Hepatocyte (in vitro differentiated cells): ENCODE results near the gene PCID2.

Source experiments
- EZH2 ChIP-seq: fragments of 200-600 bp; sonication (generic); IDR thresholded peaks from 2 replicates; pipeline ENCODE4 v1.6.1; 2016; ENCODE audit warnings: antibody characterized with exemption, mild to moderate bottlenecking, borderline replicate concordance
- EZH2phosphoT487 ChIP-seq: fragments of 200-600 bp; sonication (generic); IDR thresholded peaks from one replicate; pipeline ENCODE4 v1.6.1; 2018; ENCODE audit warnings: antibody characterized with exemption, mild to moderate bottlenecking, low read depth, moderate library complexity; ENCODE audit not compliant: unreplicated experiment, severe bottlenecking
- TF ChIP-seq, protein P1 (sequence below): fragments of 200-600 bp; sonication (generic); IDR thresholded peaks from 2 replicates; pipeline ENCODE4 v1.5.1; 2016; ENCODE audit warnings: antibody characterized with exemption, mild to moderate bottlenecking; ENCODE audit not compliant: poor library complexity

DNA sequence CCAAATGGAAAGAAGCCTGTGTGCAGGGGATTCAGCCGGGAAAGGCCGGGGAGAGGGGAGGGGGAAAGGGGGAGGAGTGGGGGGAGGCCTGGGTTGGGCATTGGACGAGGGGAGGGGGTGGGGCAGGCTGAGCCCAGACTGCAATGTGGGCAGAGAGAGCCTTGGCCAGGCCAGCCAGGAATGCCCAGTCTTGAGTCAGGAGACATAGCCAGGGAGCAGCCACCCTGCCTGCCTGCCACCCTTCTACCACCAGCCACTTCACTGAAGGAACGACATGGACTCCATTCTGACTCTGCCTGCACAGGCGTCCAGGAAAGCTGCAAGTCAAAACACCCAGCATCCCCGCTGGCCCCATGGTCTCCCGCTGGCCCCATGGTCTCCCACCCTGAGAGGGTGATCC is 49.5 kb downstream of the PCID2 start:
- TF ChIP-seq EZH2 (no peak), EZH2phosphoT487 (no peak)
- TF ChIP-seq, protein P1, sequence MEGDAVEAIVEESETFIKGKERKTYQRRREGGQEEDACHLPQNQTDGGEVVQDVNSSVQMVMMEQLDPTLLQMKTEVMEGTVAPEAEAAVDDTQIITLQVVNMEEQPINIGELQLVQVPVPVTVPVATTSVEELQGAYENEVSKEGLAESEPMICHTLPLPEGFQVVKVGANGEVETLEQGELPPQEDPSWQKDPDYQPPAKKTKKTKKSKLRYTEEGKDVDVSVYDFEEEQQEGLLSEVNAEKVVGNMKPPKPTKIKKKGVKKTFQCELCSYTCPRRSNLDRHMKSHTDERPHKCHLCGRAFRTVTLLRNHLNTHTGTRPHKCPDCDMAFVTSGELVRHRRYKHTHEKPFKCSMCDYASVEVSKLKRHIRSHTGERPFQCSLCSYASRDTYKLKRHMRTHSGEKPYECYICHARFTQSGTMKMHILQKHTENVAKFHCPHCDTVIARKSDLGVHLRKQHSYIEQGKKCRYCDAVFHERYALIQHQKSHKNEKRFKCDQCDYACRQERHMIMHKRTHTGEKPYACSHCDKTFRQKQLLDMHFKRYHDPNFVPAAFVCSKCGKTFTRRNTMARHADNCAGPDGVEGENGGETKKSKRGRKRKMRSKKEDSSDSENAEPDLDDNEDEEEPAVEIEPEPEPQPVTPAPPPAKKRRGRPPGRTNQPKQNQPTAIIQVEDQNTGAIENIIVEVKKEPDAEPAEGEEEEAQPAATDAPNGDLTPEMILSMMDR, result no peak
